HG03439 (cell line): ENCODE measurements around the gene CCNL2.
"Not testable (repeated sequence)": the region's sequence is repeated elsewhere in the genome, so short reads cannot be mapped to it uniquely, and the experiment has no call there.

Experiments
- ATAC-seq: cut with Tn5 transposase; IDR thresholded peaks from one replicate; pipeline ENCODE4 v1.9.1; 2021; ENCODE audit warnings: mild to moderate bottlenecking, moderate library complexity; ENCODE audit not compliant: unreplicated experiment

CCNL2 gene

GRCh38 chr1:1432274-1432950 lies 33.3 kb upstream of the CCNL2 start:
- no peak for ATAC-seq

GRCh38 chr1:1431845-1432273 lies 32.7 kb upstream of the CCNL2 start:
- ATAC-seq = no peak

GRCh38 chr1:1430992-1431844 lies 32.1 kb upstream of the CCNL2 start:
- no peak for ATAC-seq

GRCh38 chr1:1430114-1430982 lies 31.2 kb upstream of the CCNL2 start:
- ATAC-seq = no peak

- no peak for ATAC-seq
Measured at GRCh38 chr1:1429671-1430073, 30.5 kb upstream of the CCNL2 start.

GRCh38 chr1:1428967-1429366 lies 29.8 kb upstream of the CCNL2 start:
- not testable (repeated sequence) for ATAC-seq

GRCh38 chr1:1428174-1428573 lies 29.0 kb upstream of the CCNL2 start:
- no peak for ATAC-seq

- no peak for ATAC-seq
Measured at GRCh38 chr1:1427820-1428148, 28.6 kb upstream of the CCNL2 start.

- no peak for ATAC-seq
Measured at GRCh38 chr1:1427106-1427819, 28.1 kb upstream of the CCNL2 start.

- ATAC-seq = no peak
Measured at GRCh38 chr1:1426496-1427105, 27.5 kb upstream of the CCNL2 start.

- ATAC-seq = no peak
Measured at GRCh38 chr1:1425753-1426495, 26.8 kb upstream of the CCNL2 start.

GRCh38 chr1:1425426-1425752 lies 26.3 kb upstream of the CCNL2 start:
- ATAC-seq = no peak

- ATAC-seq = no peak
Measured at GRCh38 chr1:1424707-1425106, 25.6 kb upstream of the CCNL2 start.

- ATAC-seq = no peak
Measured at GRCh38 chr1:1423245-1423597, 24.1 kb upstream of the CCNL2 start.

- ATAC-seq = no peak
Measured at GRCh38 chr1:1422465-1423244, 23.5 kb upstream of the CCNL2 start.

GRCh38 chr1:1421907-1422464 lies 22.9 kb upstream of the CCNL2 start:
- ATAC-seq = no peak

GRCh38 chr1:1421147-1421906 lies 22.2 kb upstream of the CCNL2 start, which contains the start of gene ANKRD65:
Gene ANKRD65 (minus strand): TSS chr1:1421276. CDS start chr1:1421005, 271 bp downstream.
- no peak for ATAC-seq

- no peak for ATAC-seq
Measured at GRCh38 chr1:1420654-1421141, 21.6 kb upstream of the CCNL2 start.
